Breast epithelium (tissue), 3 donors: Measurements from ENCODE around the gene ASIC1.

Experiments used
- CTCF ChIP-seq, 3 donors: fragments of 450-650 bp; IDR thresholded peaks; one replicate each; pipeline ENCODE4 v1.5.1; 2016 to 2017; ENCODE audit warnings: antibody characterized with exemption in 3 of 3, mild to moderate bottlenecking in 3 of 3, moderate library complexity in 3 of 3
- POLR2A ChIP-seq: fragments of 450-650 bp; IDR thresholded peaks from one replicate; pipeline ENCODE4 v1.6.1; 2016; ENCODE audit warnings: antibody characterized with exemption, mild to moderate bottlenecking, moderate library complexity
- POLR2AphosphoS5 ChIP-seq, 3 donors: sonication (generic); formaldehyde crosslinking; IDR thresholded peaks; one replicate each; pipeline ENCODE4 v1.6.1; 2017; ENCODE audit warnings: antibody characterized with exemption in 3 of 3

- TF ChIP-seq POLR2A (no peak), CTCF (IDR thresholded peaks at IDR 0.05) (no peak), POLR2AphosphoS5 (IDR thresholded peaks at IDR 0.05) (no peak)
Observed at GRCh38 chr12:50062728-50063460, 5.5 kb downstream of the ASIC1 start.
